A204.1 (cell line): ENCODE measurements around the gene CSMD2.
A peak's percentile ranks its signal among the peaks of the same experiment; 100 is the strongest.

Experiments
- FAIRE-seq: peaks from 2 replicates; lab custom pipeline; 2012; peaks lifted over from hg19 to GRCh38; lab: Jason Lieb, UNC

Gene CSMD2

GRCh38 chr1:33482412-33482811 is 682.6 kb downstream of the CSMD2 start:
- FAIRE-seq = no peak

GRCh38 chr1:33477451-33477850 is 687.6 kb downstream of the CSMD2 start:
- no peak for FAIRE-seq

GRCh38 chr1:33473900-33474299 is 691.1 kb downstream of the CSMD2 start:
- FAIRE-seq = no peak

- FAIRE-seq = peak; percentile 96
Measured at GRCh38 chr1:33472269-33472980, 692.6 kb downstream of the CSMD2 start, which contains the start of gene ZSCAN20. Gene ZSCAN20 (plus strand): TSS chr1:33472645. CDS start chr1:33479289, 6,644 bp downstream.

- FAIRE-seq = no peak
Measured at GRCh38 chr1:33471416-33471815, 693.6 kb downstream of the CSMD2 start.

- no peak for FAIRE-seq
Measured at GRCh38 chr1:33470495-33471012, 694.5 kb downstream of the CSMD2 start.

GRCh38 chr1:33469691-33470090 is 695.3 kb downstream of the CSMD2 start:
- FAIRE-seq = no peak

GRCh38 chr1:33468967-33469366 is 696.1 kb downstream of the CSMD2 start:
- no peak for FAIRE-seq

- no peak for FAIRE-seq
Measured at GRCh38 chr1:33468531-33468930, 696.5 kb downstream of the CSMD2 start.

- FAIRE-seq = no peak
Measured at GRCh38 chr1:33468011-33468410, 697.0 kb downstream of the CSMD2 start.

GRCh38 chr1:33466159-33466558 is 698.9 kb downstream of the CSMD2 start:
- FAIRE-seq = no peak

GRCh38 chr1:33465316-33465715 is 699.7 kb downstream of the CSMD2 start:
- FAIRE-seq = no peak

- no peak for FAIRE-seq
Measured at GRCh38 chr1:33464552-33464951, 700.5 kb downstream of the CSMD2 start.
